GM12801 (cell line): ENCODE measurements around the gene ZFAND6.

Source experiments
- CTCF ChIP-seq: IDR thresholded peaks from one replicate; pipeline ENCODE4 v1.5.1; 2011; ENCODE audit warnings: control low read depth; ENCODE audit not compliant: insufficient read length; ENCODE audit errors: extremely low read depth

Gene ZFAND6

GRCh38 chr15:80058851-80059785 is at the start of gene ZFAND6:
Gene ZFAND6 (plus strand): TSS chr15:80059676. CDS start chr15:80120345, 60,669 bp downstream.
- TF ChIP-seq CTCF: no peak

- no peak for TF ChIP-seq CTCF
These were observed 49.3 kb upstream of the ZFAND6 start for GRCh38 chr15:80010131-80010673.

DNA sequence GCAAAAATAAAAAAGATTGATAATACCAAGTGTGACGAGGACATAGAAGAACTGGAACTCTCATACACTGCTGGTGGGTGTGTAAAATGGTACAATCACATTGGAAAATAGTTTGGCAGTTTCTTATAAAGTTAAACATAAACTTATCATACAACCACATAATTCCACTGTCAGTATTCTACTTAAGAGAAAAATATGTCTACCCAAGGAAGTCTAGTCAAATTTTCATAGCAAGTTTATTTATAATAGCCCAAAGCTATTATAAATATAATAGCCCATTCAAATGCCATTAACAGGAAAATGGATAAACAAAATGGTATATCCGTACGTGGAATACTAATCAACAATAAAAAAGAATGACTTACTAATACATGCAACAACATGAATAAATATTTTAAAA is 47.9 kb upstream of the ZFAND6 start:
- no peak for TF ChIP-seq CTCF

DNA sequence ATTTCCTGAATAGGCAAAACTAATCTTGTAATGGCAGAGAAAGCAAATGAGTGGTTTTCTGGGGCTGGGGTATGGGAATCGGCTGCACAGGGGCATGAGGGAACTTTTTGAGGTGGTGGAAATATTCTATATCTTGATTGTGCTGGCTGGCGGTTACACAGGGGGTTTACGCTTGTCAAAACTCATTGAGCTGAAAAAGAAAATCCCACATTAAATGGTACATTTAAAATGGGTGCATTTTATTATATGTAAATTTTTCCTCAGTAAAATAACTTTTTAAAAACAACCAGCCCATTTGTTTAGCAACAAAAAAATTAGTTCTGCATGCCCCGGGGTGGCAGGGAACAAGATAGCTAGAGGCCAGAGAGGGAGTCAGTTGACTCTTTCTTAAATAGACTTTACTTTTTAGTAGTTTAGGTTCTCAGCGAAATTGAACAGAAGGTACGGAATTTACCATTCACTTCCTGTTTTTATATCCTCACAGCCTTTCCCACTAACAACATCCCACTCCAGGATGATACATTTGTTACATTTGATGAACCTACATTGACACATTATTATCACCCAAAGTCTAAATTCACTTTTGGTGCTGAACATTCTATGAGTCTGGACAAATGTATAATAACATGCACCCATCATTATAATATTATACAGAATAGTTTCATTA is 47.3 kb upstream of the ZFAND6 start:
- no peak for TF ChIP-seq CTCF

DNA sequence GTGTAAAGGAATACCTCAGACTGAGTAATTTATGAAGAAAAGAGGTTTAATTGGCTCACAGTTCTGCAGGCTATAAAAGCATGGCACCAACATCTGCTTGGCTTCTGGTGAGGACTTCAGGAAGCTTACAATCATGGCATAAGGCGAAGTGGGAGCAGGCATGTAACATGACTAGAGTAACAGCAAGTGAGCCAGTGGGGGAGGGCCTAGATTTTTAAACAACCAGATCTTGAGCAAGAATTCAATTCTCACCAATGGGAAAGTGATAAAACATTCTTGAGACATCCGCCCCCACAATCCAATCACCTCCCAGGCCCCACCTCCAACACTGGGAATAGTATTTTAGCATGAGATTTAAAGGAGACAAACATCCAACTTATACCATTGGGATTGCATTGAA is 44.3 kb upstream of the ZFAND6 start:
- no peak for TF ChIP-seq CTCF

DNA sequence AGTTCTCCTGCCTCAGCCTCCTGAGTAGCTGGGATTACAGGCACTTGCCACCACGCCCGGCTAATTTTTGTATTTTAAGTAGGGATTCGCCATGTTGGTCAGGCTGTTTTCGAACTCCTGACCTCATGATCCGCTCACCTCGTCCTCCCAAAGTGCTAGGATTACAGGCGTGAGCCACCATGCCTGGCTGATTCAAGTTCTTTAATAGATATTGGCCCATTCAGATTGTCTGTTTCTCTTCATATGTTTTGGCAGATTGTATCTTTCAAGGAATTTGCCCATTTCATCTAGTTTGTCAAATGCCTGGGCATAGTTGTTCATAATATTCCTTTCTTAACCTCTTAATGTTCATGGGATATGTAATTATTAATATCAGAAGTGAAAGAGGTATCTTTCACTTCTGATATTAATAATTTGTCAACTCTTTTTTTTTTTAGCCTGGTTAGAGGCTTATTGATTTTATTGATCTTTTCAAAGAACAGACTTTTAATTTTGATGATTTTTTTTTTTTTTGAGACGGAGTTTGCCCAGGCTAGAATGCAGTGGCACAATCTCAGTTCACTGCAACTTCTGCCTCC is 40.2 kb upstream of the ZFAND6 start:
- no peak for TF ChIP-seq CTCF

- TF ChIP-seq CTCF: no peak
These were observed 38.7 kb upstream of the ZFAND6 start for GRCh38 chr15:80020731-80021130.
